Suppressor macrophage treated with lipopolysaccharide for 4 hours (primary cell): ENCODE results near the gene CFLAR.
"Not testable (repeated sequence)": the region's sequence is repeated elsewhere in the genome, so short reads cannot be mapped to it uniquely, and the experiment has no call there.

Source experiments
- DNase-seq: peaks from one replicate; pipeline ENCODE4 v3.0.0-alpha.2; 2020

The CFLAR gene

DNA sequence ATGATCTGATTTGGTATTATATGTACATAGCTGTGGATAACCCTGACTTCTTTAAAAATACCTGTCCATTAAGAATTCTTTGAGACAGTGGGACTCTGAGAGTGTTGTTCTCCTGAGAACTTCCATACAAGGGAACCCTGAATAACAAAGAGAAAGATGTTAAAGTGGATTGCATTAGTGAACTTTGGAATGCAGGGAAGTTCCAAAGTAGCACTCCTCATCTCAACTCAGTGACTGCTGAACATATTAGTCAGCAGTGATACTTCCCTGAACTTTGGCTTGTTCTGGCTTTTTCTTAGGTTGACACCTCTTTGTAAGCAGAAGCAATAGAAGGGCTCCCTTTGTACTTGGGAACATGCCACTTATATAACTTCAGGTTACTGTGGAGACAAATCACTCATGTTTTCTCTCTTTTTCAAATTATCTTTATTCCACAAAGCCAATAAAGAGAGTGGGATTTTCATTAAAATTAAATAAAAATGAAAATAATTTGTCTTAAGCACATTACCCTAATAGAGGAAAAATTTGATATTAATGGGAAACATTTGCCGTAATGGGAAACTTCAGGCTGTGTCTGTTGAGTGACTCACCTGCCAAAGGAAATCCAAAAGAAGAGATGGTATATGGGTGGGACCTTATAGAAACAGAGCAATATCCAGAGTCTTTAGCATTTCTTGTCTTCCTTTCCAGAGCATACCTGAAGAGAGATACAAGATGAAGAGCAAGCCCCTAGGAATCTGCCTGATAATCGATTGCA lies 33.3 kb downstream of the CFLAR start:
- DNase-seq: peak; percentile 79

GRCh38 chr2:201149821-201150165 lies 33.8 kb downstream of the CFLAR start:
- not testable (repeated sequence) for DNase-seq

DNA sequence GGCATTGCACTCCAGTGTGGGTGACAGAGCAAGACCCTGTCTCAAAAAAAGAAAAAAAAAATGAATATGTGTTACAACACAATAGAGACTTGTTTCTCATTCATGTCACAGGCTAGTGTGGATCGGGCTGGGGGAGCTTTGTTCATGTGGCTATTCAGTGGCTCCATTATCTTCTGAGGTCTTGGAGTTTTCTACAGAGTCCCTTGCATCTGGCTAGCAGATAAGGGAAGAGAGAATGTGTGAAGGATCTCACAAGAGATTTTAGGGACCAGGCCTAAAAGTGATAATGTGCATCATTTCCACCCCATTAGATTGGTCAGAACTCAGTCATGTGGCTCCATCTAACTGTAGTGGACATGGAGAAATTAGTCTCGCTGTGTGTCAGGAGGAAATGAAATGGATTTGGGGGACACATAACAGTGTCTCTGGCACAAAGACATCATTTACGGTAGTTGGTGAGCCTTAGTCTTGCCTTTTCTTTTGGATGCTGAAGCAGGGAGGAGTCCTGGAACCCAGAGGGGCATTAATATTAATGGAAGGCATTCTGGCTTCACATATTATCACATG lies 34.6 kb downstream of the CFLAR start:
- no peak for DNase-seq

DNA sequence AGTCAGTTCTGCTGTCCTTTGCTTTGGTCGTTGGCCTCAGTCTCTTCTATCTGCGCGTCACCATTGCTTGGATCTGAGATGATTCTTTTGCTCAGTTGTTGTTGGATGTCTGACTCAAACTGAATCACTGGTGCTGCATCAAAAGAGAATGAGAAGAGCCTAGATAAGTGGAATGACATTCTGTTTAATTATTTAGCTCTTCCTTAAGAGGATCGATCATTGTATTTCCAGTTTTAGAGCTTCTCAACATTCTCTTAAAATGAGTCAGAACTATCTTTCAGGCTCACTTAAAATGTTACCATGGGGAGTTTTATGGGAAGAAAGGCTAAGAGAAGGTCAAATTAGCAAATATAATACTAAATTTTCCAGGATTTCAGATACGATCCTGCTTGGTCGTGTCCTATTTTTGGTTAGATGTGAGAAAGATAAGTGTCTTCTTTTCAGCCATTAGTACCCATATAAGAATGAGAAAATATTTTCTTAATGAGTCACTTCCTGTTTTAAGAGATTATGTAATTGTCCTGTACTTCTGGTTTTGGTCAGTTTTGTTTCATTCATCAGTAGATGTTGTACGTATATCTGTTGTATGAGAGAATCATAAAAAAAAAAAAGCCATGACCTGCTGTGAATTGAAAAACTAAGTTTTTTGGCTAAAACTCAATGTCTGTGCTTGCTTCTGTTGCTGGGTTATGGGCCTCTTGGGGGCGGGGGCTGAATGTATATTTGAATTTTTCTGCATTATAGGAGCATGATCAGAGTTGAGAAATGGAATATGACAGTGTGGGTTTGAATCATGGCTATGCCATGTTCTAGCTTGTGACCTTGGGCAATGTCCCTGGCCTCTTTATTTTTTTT lies 35.4 kb downstream of the CFLAR start:
- DNase-seq: peak; percentile 82

DNA sequence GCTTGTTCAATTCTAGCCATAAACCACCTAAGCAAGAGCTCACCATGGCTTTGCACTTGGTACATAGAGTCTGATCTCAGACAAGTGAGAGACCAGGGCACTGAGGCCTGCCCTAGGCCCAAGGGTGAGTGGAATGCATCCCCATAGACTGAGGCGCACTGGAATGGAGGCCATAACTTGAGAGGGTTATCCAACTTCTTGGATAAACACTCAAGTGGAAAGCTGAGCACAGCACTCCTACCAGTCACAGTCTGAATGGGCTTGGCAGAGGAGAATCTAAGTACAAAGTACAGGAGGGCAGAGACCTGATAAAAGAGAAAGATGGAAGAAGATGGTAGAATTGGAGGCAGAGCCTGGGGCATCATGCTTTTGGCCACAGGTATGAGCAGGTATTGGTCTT lies 36.6 kb downstream of the CFLAR start:
- DNase-seq: no peak

DNA sequence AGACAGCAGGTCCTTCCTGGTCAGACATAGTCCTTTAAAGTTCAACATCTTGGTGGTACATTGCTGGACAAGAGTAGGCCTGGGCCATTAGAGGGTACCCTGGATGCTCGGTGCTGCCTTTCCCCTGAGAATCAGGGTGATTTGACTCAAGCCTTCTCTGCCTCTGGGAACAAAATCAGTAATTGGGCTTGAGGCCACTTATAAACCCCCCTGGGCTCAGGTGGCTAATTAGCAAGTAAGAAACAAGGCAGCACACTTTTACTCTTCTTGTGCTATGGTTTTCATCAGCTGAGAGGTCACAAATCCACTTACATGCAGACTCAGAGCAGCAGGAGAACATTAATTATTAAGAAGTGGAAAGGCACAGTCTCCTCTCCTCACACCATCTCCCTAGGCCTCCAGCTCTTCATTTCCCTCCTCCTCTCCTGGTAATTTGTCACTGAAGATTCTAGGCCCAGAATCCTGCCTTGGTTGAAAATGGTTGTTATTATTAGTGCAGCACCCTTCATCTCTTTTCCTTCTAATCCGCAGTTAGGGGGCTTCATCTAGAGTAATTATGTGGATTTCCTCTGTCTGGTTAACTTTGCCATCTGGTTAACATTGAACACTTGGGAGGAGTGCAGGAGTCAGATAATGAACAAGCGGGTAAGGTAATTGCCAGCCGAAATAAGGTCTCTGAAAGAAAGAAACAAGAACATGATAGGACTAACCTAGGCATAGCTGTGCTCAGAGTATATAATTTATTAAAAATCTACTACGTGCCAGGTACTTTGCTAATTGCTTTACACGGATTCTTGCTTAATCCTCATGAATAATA lies 37.2 kb downstream of the CFLAR start:
- no peak for DNase-seq

GRCh38 chr2:201154615-201155399 lies 38.8 kb downstream of the CFLAR start:
- no peak for DNase-seq

DNA sequence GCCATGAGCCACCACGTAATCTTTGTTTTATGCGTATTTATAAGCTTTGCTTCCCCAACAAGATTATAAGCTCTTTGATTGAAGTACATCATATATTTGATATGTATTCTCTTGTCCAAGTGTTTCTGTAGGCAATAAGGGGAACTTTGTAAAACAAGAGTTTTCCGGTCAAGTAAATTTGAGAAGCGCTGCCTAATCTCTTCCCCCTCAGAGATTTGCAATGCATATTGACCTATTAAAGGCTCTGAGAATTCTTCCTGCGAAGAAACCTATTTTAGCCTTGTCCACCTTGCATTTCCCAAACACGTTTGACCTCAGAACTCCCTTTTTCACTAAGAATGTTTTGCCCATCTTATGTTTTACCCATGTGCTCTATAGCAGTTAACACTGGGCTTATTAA lies 40.1 kb downstream of the CFLAR start:
- no peak for DNase-seq

- peak; percentile 57 for DNase-seq
Observed at GRCh38 chr2:201156640-201157039, 40.7 kb downstream of the CFLAR start.

DNA sequence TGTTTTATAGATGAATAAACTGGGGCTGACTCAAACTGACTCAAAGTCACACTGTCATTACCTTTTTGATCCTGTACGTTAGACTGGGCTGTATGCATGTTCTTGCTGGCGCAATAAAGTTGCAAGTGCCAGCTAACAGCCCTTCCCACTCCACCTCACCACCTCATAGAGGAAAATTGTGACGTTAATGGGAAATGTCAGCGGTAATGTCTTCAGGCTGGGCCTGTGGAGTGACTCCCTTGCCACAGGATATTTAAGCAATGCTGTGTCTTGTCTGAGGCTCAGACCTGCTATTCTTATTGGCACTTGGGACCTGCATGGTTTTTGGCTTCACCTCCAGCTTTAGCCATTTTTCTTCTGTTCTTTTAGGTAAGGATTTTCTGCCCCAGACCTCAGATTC lies 41.7 kb downstream of the CFLAR start:
- DNase-seq: peak; percentile 91

GRCh38 chr2:201158111-201158929 lies 42.4 kb downstream of the CFLAR start:
- DNase-seq: peak; percentile 94

- no peak for DNase-seq
Observed at GRCh38 chr2:201164166-201164565, 48.2 kb downstream of the CFLAR start.

GRCh38 chr2:201167546-201167945 lies 51.6 kb downstream of the CFLAR start:
- no peak for DNase-seq

DNA sequence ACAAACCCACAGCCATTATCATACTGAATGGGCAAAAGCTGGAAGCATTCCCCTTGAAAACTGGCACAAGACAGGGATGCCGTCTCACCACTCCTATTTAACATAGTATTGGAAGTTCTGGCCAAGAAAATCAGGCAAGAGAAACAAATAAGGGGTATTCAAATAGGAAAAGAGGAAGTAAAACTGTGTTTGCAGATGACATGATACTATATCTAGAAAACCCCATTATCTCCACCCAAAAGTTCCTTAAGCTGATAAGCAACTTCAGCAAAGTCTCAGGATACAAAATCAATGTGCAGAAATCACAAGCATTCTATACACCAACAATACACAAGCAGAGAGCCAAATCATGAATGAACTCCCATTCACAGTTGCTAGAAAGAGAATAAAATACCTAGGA lies 52.5 kb downstream of the CFLAR start:
- not testable (repeated sequence) for DNase-seq

- no peak for DNase-seq
Observed at GRCh38 chr2:201171259-201171814, 55.4 kb downstream of the CFLAR start.

GRCh38 chr2:201172279-201172678 lies 56.3 kb downstream of the CFLAR start:
- no peak for DNase-seq

- no peak for DNase-seq
Observed at GRCh38 chr2:201174687-201175086, 58.7 kb downstream of the CFLAR start.

GRCh38 chr2:201176081-201176481 lies 60.1 kb downstream of the CFLAR start:
- no peak for DNase-seq

GRCh38 chr2:201180010-201180409 lies 64.0 kb downstream of the CFLAR start:
- no peak for DNase-seq

DNA sequence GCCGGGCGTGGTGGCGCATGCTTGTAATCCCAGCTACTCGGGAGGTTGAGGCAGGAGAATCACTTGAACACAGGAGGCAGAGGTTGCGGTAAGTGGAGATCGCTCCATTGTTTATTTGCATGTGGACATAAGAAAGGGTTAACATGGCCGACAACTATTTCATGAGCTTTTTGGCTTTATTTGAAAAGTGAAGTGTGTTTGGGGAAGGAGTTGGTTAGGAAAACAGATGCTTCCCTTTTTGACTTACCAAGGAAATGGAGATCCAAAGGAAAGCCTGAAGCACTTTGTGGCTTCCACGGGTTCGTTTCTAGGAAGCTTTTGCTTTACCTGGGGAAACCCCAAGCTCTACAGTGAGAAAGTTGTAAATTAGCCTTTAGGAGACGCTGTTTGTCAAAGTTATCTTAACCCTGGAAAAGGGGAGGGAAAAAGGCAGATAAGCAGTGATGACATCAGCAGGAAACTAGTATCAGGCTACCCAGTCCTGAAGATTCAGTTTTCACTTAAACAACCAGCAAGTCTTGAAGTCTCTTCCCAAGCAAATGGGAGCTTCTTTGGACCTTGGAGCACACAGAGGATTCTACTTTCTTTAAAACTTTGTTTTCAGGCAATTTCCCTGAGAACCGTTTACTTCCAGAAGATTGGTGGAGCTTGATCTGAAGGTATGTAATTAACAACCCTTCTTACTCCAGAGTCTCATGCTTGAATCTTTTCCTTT lies 66.8 kb downstream of the CFLAR start, which contains the start of gene CASP10:
TSS of gene CASP10 (plus strand) at position 492 of the 715 bp plus-strand sequence. CDS start 2,637 bp downstream, outside the sequence.
- DNase-seq: peak; percentile 92
